Upper lobe of left lung (tissue), 4 donors: ENCODE data around the gene CACNA1D.

Source experiments
- POLR2A ChIP-seq, 4 donors: fragments of 450-650 bp; IDR thresholded peaks; one replicate each; pipeline ENCODE4 v1.5.1; 2016 to 2017; ENCODE audit warnings: antibody characterized with exemption in 4 of 4, mild to moderate bottlenecking in 2 of 4
- TF ChIP-seq, protein P1 (sequence below), 6 experiments: fragments of 450-650 bp in 4 of 6; fragments of 200-600 bp in 2 of 6; sonication (generic) in 2 of 6; IDR thresholded peaks; one replicate each; pipeline ENCODE4 v1.5.1; 2016 to 2019; ENCODE audit warnings: antibody characterized with exemption in 6 of 6

- TF ChIP-seq, protein P1, sequence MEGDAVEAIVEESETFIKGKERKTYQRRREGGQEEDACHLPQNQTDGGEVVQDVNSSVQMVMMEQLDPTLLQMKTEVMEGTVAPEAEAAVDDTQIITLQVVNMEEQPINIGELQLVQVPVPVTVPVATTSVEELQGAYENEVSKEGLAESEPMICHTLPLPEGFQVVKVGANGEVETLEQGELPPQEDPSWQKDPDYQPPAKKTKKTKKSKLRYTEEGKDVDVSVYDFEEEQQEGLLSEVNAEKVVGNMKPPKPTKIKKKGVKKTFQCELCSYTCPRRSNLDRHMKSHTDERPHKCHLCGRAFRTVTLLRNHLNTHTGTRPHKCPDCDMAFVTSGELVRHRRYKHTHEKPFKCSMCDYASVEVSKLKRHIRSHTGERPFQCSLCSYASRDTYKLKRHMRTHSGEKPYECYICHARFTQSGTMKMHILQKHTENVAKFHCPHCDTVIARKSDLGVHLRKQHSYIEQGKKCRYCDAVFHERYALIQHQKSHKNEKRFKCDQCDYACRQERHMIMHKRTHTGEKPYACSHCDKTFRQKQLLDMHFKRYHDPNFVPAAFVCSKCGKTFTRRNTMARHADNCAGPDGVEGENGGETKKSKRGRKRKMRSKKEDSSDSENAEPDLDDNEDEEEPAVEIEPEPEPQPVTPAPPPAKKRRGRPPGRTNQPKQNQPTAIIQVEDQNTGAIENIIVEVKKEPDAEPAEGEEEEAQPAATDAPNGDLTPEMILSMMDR (IDR thresholded peaks at IDR 0.05): no peak
- TF ChIP-seq POLR2A (IDR thresholded peaks at IDR 0.05): no peak
Measured at GRCh38 chr3:53808496-53808895, 314.1 kb downstream of the CACNA1D start.
